Measurements from ENCODE around the gene COBL.
A peak's percentile ranks its signal among the peaks of the same experiment; 100 is the strongest.

The COBL gene

GRCh38 chr7:50970092-50970491, 346.5 kb downstream of the COBL start:
- TF ChIP-seq, protein P1, sequence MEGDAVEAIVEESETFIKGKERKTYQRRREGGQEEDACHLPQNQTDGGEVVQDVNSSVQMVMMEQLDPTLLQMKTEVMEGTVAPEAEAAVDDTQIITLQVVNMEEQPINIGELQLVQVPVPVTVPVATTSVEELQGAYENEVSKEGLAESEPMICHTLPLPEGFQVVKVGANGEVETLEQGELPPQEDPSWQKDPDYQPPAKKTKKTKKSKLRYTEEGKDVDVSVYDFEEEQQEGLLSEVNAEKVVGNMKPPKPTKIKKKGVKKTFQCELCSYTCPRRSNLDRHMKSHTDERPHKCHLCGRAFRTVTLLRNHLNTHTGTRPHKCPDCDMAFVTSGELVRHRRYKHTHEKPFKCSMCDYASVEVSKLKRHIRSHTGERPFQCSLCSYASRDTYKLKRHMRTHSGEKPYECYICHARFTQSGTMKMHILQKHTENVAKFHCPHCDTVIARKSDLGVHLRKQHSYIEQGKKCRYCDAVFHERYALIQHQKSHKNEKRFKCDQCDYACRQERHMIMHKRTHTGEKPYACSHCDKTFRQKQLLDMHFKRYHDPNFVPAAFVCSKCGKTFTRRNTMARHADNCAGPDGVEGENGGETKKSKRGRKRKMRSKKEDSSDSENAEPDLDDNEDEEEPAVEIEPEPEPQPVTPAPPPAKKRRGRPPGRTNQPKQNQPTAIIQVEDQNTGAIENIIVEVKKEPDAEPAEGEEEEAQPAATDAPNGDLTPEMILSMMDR (IDR thresholded peaks at IDR 0.05; ENCODE audit: insufficient read depth, low read depth, low read length, missing control alignments) = no peak
- DNase-seq (ENCODE audit: low read depth) = peak; percentile 14
- H3K4me3 ChIP-seq (ENCODE audit: low read length) = no peak overlapping the region
